ENCODE data around the gene BRPF1. TPM values are rescaled to one million over a fixed set of nuclear protein-coding genes. Genes with fewer than 3 reads are reported as not detected.

The BRPF1 gene
- total and polyA plus RNA-seq, 4 donors = 8.3 to 26.4 (median 16.0) TPM

DNA sequence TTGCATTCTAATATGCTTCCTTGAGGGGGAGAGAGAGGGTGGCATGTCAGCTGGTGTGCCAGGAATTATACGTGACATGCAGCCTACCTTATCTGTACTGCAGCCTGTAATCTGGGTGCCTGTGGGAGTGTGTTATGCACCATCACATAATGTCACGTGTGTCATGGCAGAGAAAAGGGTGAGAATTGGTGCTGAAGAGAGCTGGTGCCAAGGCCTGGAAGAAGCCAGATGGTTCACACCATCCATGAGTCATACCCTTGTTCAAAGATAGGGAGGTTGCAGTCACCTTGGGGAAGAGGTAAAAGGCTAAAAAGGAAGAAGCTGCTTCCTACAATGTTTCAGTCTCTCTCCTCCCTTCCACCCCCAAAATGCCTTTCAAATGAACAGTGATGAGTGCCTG is 5.3 kb downstream of the BRPF1 start:
- Histone ChIP-seq H3K9ac (ENCODE audit: insufficient read depth in 1 of 2, low read length in 2 of 2) (no peak overlapping the region), H3K36me3 (ENCODE audit: control insufficient read depth in 4 of 4, insufficient read depth in 4 of 4, low read length in 4 of 4) (peaks cover 13 to 54% (median 52%) of the 10 kb centered on the region in 4 donors), H3K27me3 (ENCODE audit: control insufficient read depth in 3 of 3, insufficient read depth in 3 of 3, low read length in 2 of 3) (no peaks in the 10 kb centered on the region), H3K4me3 (no peak overlapping the region), H3K9me3 (ENCODE audit: control insufficient read depth in 4 of 4, insufficient read depth in 3 of 4, low read length in 3 of 4) (no peaks in the 10 kb centered on the region), H3K4me1 (ENCODE audit: control insufficient read depth in 5 of 5, insufficient read depth in 5 of 5, low read length in 5 of 5) (peaks cover 8 to 19% (median 13%) of the 10 kb centered on the region in 5 donors), H3K27ac (ENCODE audit: low read depth in 1 of 2, low read length in 1 of 2) (no peak overlapping the region)
- 80 to 92% methylated on average over 2 of the region's 2 CpGs for WGBS, 2 donors
- TF ChIP-seq, protein P1, sequence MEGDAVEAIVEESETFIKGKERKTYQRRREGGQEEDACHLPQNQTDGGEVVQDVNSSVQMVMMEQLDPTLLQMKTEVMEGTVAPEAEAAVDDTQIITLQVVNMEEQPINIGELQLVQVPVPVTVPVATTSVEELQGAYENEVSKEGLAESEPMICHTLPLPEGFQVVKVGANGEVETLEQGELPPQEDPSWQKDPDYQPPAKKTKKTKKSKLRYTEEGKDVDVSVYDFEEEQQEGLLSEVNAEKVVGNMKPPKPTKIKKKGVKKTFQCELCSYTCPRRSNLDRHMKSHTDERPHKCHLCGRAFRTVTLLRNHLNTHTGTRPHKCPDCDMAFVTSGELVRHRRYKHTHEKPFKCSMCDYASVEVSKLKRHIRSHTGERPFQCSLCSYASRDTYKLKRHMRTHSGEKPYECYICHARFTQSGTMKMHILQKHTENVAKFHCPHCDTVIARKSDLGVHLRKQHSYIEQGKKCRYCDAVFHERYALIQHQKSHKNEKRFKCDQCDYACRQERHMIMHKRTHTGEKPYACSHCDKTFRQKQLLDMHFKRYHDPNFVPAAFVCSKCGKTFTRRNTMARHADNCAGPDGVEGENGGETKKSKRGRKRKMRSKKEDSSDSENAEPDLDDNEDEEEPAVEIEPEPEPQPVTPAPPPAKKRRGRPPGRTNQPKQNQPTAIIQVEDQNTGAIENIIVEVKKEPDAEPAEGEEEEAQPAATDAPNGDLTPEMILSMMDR (IDR thresholded peaks at IDR 0.05; ENCODE audit: control extremely low read depth, extremely low read depth) = no peak
- DNase-seq = no peak
- no peak for ATAC-seq (ENCODE audit: insufficient read depth, low FRiP score)

DNA sequence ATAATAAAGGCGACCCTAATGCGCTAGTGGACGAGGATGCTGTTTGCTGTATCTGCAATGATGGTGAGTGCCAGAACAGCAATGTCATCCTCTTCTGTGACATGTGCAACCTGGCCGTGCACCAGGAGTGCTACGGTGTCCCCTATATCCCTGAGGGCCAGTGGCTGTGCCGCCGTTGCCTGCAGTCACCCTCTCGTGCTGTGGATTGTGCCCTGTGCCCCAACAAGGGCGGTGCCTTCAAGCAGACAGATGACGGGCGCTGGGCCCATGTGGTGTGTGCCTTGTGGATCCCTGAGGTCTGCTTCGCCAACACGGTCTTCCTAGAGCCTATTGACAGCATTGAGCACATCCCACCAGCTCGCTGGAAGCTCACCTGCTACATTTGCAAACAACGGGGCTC is 7.6 kb downstream of the BRPF1 start:
- no peak for ATAC-seq (ENCODE audit: insufficient read depth, low FRiP score)
- peaks cover 0 to 5% (median 1%) of the 10 kb centered on the region in 5 donors for H3K4me1 ChIP-seq (ENCODE audit: control insufficient read depth in 5 of 5, insufficient read depth in 5 of 5, low read length in 5 of 5)
- peaks cover 33 to 72% (median 67%) of the 10 kb centered on the region in 4 donors for H3K36me3 ChIP-seq (ENCODE audit: control insufficient read depth in 4 of 4, insufficient read depth in 4 of 4, low read length in 4 of 4)
- 95 to 97% methylated on average over 15 of the region's 15 CpGs for WGBS, 2 donors
- TF ChIP-seq, protein P1 (IDR thresholded peaks at IDR 0.05; ENCODE audit: control extremely low read depth, extremely low read depth) = no peak
- H3K27me3 ChIP-seq (ENCODE audit: control insufficient read depth in 3 of 3, insufficient read depth in 3 of 3, low read length in 2 of 3) = no peaks in the 10 kb centered on the region
- no peaks in the 10 kb centered on the region for H3K9me3 ChIP-seq (ENCODE audit: control insufficient read depth in 4 of 4, insufficient read depth in 3 of 4, low read length in 3 of 4)
- H3K9ac ChIP-seq (ENCODE audit: insufficient read depth in 1 of 2, low read length in 2 of 2) = no peak overlapping the region
- DNase-seq = no peak
- H3K27ac ChIP-seq (ENCODE audit: low read depth in 1 of 2, low read length in 1 of 2) = no peak overlapping the region
- no peak overlapping the region for H3K4me3 ChIP-seq

DNA sequence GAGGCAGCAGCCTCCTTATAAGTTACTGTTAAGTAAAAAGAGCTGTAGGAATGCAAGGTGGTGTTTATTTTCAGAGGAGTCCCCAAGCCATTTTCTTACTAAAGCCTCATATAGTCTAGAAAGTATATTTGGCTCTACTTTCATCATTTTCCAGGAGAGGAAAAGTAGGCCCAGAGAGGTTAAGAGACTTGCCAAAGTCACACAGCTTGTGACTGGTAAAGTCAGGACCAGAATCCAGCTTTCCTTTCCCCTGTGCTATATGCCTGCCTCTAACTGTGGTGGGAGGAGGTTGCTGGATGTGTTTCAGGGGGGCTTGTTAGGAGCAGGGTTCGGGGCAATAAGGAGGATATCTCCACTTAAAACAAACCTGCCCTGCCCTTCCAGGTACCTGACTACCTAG is 11.0 kb downstream of the BRPF1 start:
- Histone ChIP-seq H3K36me3 (ENCODE audit: control insufficient read depth in 4 of 4, insufficient read depth in 4 of 4, low read length in 4 of 4) (peaks cover 57 to 88% (median 77%) of the 10 kb centered on the region in 4 donors), H3K27me3 (ENCODE audit: control insufficient read depth in 3 of 3, insufficient read depth in 3 of 3, low read length in 2 of 3) (no peaks in the 10 kb centered on the region), H3K4me3 (no peak overlapping the region), H3K9ac (ENCODE audit: insufficient read depth in 1 of 2, low read length in 2 of 2) (no peak overlapping the region), H3K9me3 (ENCODE audit: control insufficient read depth in 4 of 4, insufficient read depth in 3 of 4, low read length in 3 of 4) (no peaks in the 10 kb centered on the region), H3K27ac (ENCODE audit: low read depth in 1 of 2, low read length in 1 of 2) (no peak overlapping the region), H3K4me1 (ENCODE audit: control insufficient read depth in 5 of 5, insufficient read depth in 5 of 5, low read length in 5 of 5) (no peaks in the 10 kb centered on the region)
- 97 to 100% methylated on average over 1 of the region's 1 CpG for WGBS, 2 donors
- DNase-seq (no peak), ATAC-seq (ENCODE audit: insufficient read depth, low FRiP score) (no peak)
- TF ChIP-seq, protein P1 (IDR thresholded peaks at IDR 0.05; ENCODE audit: control extremely low read depth, extremely low read depth) = no peak

DNA sequence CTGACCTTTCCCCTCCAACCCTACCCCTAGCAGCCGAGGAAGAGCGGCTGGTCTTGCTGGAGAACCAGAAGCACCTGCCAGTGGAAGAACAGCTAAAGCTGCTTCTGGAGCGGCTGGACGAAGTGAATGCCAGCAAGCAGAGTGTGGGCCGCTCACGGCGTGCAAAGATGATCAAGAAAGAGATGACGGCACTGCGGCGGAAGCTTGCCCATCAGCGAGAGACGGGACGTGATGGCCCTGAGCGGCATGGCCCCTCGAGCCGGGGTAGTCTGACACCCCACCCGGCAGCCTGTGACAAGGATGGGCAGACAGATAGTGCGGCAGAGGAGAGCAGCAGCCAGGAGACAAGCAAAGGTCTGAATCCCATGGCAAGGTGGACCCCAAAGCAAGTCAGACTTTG is 12.0 kb downstream of the BRPF1 start:
- TF ChIP-seq, protein P1 (IDR thresholded peaks at IDR 0.05; ENCODE audit: control extremely low read depth, extremely low read depth) = no peak
- Histone ChIP-seq H3K9ac (ENCODE audit: insufficient read depth in 1 of 2, low read length in 2 of 2) (no peak overlapping the region), H3K9me3 (ENCODE audit: control insufficient read depth in 4 of 4, insufficient read depth in 3 of 4, low read length in 3 of 4) (no peaks in the 10 kb centered on the region), H3K27me3 (ENCODE audit: control insufficient read depth in 3 of 3, insufficient read depth in 3 of 3, low read length in 2 of 3) (no peaks in the 10 kb centered on the region), H3K36me3 (ENCODE audit: control insufficient read depth in 4 of 4, insufficient read depth in 4 of 4, low read length in 4 of 4) (peaks cover 57 to 83% (median 74%) of the 10 kb centered on the region in 4 donors), H3K4me1 (ENCODE audit: control insufficient read depth in 5 of 5, insufficient read depth in 5 of 5, low read length in 5 of 5) (peaks cover 0 to 3% (median 0%) of the 10 kb centered on the region in 5 donors), H3K27ac (ENCODE audit: low read depth in 1 of 2, low read length in 1 of 2) (no peak overlapping the region), H3K4me3 (no peak overlapping the region)
- ATAC-seq (ENCODE audit: insufficient read depth, low FRiP score) (no peak), DNase-seq (no peak)
- 95 to 98% methylated on average over 18 of the region's 18 CpGs for WGBS, 2 donors
